Neutrophil (primary cell): Measurements from ENCODE around the gene PLB1.
A peak's percentile ranks its signal among the peaks of the same experiment; 100 is the strongest.

Experiments
- H3K27ac ChIP-seq: fragments of 200-600 bp; sonication (generic); 2 replicates; pipeline ENCODE4 v1.5.1; 2016; ENCODE audit warnings: mild to moderate bottlenecking, moderate library complexity
- H3K27me3 ChIP-seq: fragments of 200-600 bp; sonication (generic); 2 replicates; pipeline ENCODE4 v1.6.0; 2016; ENCODE audit warnings: mild to moderate bottlenecking
- H3K36me3 ChIP-seq: fragments of 200-600 bp; sonication (generic); 2 replicates; pipeline ENCODE4 v1.5.1; 2017
- H3K4me1 ChIP-seq, 2 experiments: fragments of 200-600 bp in 1 of 2; sonication (generic) in 1 of 2; 1 replicate in 1 of 2; 2 replicates in 1 of 2; pipeline versions ENCODE4 v1.5.1 to v1.6.1; 2013 to 2016; ENCODE audit warnings: low read depth in 1 of 2, low read length in 1 of 2, mild to moderate bottlenecking in 1 of 2, moderate library complexity in 1 of 2; ENCODE audit not compliant: control insufficient read depth in 1 of 2, insufficient read depth in 1 of 2
- H3K4me3 ChIP-seq, 2 experiments: fragments of 200-600 bp in 1 of 2; sonication (generic) in 1 of 2; 1 replicate in 1 of 2; 2 replicates in 1 of 2; pipeline ENCODE4 v1.5.1; 2013 to 2016; ENCODE audit warnings: low read depth in 1 of 2, low read length in 1 of 2, mild to moderate bottlenecking in 1 of 2, moderate library complexity in 1 of 2
- H3K9me3 ChIP-seq: fragments of 200-600 bp; sonication (generic); 2 replicates; pipeline ENCODE4 v1.5.1; 2016
- CTCF ChIP-seq: fragments of 200-600 bp; sonication (generic); IDR thresholded peaks from 2 replicates; pipeline ENCODE4 v1.5.1; 2016; ENCODE audit warnings: antibody characterized with exemption

Gene PLB1

GRCh38 chr2:28593160-28593755 is 97.4 kb downstream of the PLB1 start:
- Histone ChIP-seq H3K36me3 (peaks cover 7% of the 10 kb centered on the region), H3K4me1 (peaks cover 20 to 21% of the 10 kb centered on the region in 2 experiments)
- no peak for TF ChIP-seq CTCF

DNA sequence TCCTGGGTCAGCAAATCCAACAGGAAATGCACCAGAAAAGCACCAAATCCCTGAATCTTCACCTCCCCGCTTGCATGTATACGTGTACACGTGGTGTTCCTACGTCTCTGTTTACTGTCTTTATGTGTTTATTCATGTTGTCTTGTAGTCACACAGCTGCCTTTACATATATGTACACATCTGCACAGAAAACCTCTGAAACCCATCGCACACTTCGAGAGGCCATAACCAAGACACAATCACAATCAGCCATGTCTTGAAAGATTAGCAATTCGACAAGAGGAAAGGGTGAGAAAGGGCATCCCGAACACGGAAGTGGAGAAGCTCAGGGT is 98.1 kb downstream of the PLB1 start:
- no peak for TF ChIP-seq CTCF
- H3K36me3 ChIP-seq, result peaks cover 7% of the 10 kb centered on the region
- no peaks in the 10 kb centered on the region for H3K27me3 ChIP-seq
- H3K4me3 ChIP-seq, result peak overlapping the region in 1 of 2 experiments; percentile 13
- no peaks in the 10 kb centered on the region for H3K9me3 ChIP-seq
- peak overlapping the region; percentile 78 for H3K27ac ChIP-seq
- peaks cover 14 to 15% of the 10 kb centered on the region in 2 experiments for H3K4me1 ChIP-seq

More at GRCh38 chr2:28593160-28593755, 97.4 kb downstream of the PLB1 start:
- Histone ChIP-seq H3K4me3 (no peak overlapping the region), H3K9me3 (no peaks in the 10 kb centered on the region), H3K27ac (no peak overlapping the region), H3K27me3 (no peaks in the 10 kb centered on the region)

- Histone ChIP-seq H3K4me3 (peak overlapping the region in 1 of 2 experiments; percentile 13), H3K27ac (peak overlapping the region; percentile 78)
These were observed 98.7 kb downstream of the PLB1 start for GRCh38 chr2:28594332-28595108.

DNA sequence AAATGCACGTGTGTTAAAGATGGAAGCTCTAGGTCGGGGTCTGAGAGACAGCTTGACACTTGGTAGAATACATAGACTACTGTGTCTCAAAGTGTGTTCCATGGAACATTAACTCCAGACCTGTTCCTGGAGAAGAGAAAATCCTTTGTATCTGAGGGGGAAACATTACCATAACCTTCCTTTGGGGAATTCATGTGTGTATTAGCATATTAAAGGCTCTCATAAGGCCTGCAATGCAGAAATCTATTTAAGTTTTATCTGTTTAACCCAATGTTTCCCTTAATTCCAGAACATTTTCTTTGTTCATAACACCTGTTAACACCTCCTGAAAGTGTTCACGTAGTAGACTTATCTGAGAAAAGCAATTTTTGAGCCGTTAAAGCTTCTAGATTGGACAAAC is 99.5 kb downstream of the PLB1 start:
- TF ChIP-seq CTCF, result no peak
- H3K27ac ChIP-seq, result peak overlapping the region; percentile 78
- no peaks in the 10 kb centered on the region for H3K36me3 ChIP-seq
- H3K9me3 ChIP-seq, result no peaks in the 10 kb centered on the region
- H3K4me3 ChIP-seq, result no peak overlapping the region
- H3K27me3 ChIP-seq, result no peaks in the 10 kb centered on the region
- peaks cover 21 to 28% of the 10 kb centered on the region in 2 experiments for H3K4me1 ChIP-seq

More at GRCh38 chr2:28594332-28595108, 98.7 kb downstream of the PLB1 start:
- Histone ChIP-seq H3K36me3 (peaks cover 7% of the 10 kb centered on the region), H3K27me3 (no peaks in the 10 kb centered on the region), H3K4me1 (peaks cover 14 to 20% of the 10 kb centered on the region in 2 experiments), H3K9me3 (no peaks in the 10 kb centered on the region)
- TF ChIP-seq CTCF, result peak; percentile 78

DNA sequence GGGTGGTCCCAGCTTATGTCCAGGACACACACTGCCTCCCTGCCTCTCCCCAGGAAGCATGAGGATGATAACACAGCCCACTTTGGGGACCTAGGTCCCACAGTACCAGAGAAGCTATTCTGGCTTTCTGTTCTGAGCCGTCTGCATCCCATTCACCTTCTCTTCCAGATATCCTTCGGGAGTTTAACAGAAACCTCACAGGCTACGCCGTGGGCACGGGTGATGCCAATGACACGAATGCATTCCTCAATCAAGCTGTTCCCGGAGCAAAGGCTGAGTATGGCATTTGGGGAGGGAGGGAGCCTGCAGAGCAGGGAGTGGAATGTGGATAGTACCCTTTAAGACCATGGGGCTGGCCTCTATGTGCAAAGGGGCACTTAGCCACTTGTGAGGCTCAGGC is 102.6 kb downstream of the PLB1 start:
- Histone ChIP-seq H3K27me3 (no peaks in the 10 kb centered on the region), H3K36me3 (no peaks in the 10 kb centered on the region), H3K27ac (no peak overlapping the region), H3K9me3 (no peaks in the 10 kb centered on the region), H3K4me3 (no peak overlapping the region), H3K4me1 (peaks cover 53 to 60% of the 10 kb centered on the region in 2 experiments)
- no peak for TF ChIP-seq CTCF
